Liver (tissue), 9 donors: Measurements from ENCODE around the gene CAPN15. TPM values are rescaled to one million over a fixed set of nuclear protein-coding genes. Genes with fewer than 3 reads are reported as not detected.

Experiments used
- DNase-seq: peaks from one replicate; pipeline ENCODE4 v3.0.0-alpha.2; 2017; ENCODE audit warnings: low spot score
- H3K27ac ChIP-seq, 2 donors: one replicate each; pipeline ENCODE4 v1.7.0; 2013; ENCODE audit warnings: inconsistent platforms in 2 of 2, low read length in 2 of 2, control low read depth in 1 of 2, low read depth in 1 of 2, mild to moderate bottlenecking in 1 of 2
- H3K27me3 ChIP-seq, 4 donors: one replicate each; pipeline versions ENCODE4 v1.6.1 to v1.7.0; 2013; ENCODE audit warnings: low read length in 3 of 4, inconsistent platforms in 1 of 4, mild to moderate bottlenecking in 1 of 4, moderate library complexity in 1 of 4; ENCODE audit not compliant: control insufficient read depth in 4 of 4, insufficient read depth in 4 of 4
- H3K36me3 ChIP-seq, 4 donors: one replicate each; pipeline versions ENCODE4 v1.6.1 to v1.7.0; 2013; ENCODE audit warnings: low read length in 3 of 4, mild to moderate bottlenecking in 3 of 4, low read depth in 1 of 4, moderate library complexity in 1 of 4; ENCODE audit not compliant: control insufficient read depth in 4 of 4, insufficient read depth in 3 of 4
- H3K4me1 ChIP-seq, 4 donors: one replicate each; pipeline versions ENCODE4 v1.6.1 to v1.7.0; 2013; ENCODE audit warnings: low read length in 3 of 4, mild to moderate bottlenecking in 3 of 4, moderate library complexity in 1 of 4; ENCODE audit not compliant: control insufficient read depth in 4 of 4, insufficient read depth in 4 of 4
- H3K4me3 ChIP-seq, 3 donors: one replicate each; pipeline versions ENCODE4 v1.6.1 to v1.7.0; 2013; ENCODE audit warnings: low read length in 3 of 3, control low read depth in 1 of 3, low read depth in 1 of 3, mild to moderate bottlenecking in 1 of 3
- H3K9ac ChIP-seq, 2 donors: one replicate each; pipeline ENCODE4 v1.7.0; 2013; ENCODE audit warnings: low read length in 2 of 2, mild to moderate bottlenecking in 2 of 2, moderate library complexity in 2 of 2, control low read depth in 1 of 2, low read depth in 1 of 2
- H3K9me3 ChIP-seq, 4 donors: one replicate each; pipeline versions ENCODE4 v1.6.1 to v1.7.0; 2013; ENCODE audit warnings: low read length in 3 of 4; ENCODE audit not compliant: control insufficient read depth in 4 of 4
- EGR1 ChIP-seq, 2 donors: IDR thresholded peaks; 2 replicates each; pipeline ENCODE4 v1.6.1; 2016 to 2018; ENCODE audit warnings: antibody characterized with exemption in 2 of 2, low read depth in 2 of 2
- FOXA1 ChIP-seq: IDR thresholded peaks from 2 replicates; pipeline ENCODE4 v1.6.1; 2016; ENCODE audit warnings: antibody characterized with exemption
- FOXA2 ChIP-seq: IDR thresholded peaks from 2 replicates; pipeline ENCODE4 v1.6.1; 2016; ENCODE audit warnings: antibody characterized with exemption
- GABPA ChIP-seq, 2 donors: IDR thresholded peaks in 1 of 2; conservative IDR thresholded peaks in 1 of 2; 2 replicates each; pipeline ENCODE4 v1.6.1; 2016; ENCODE audit warnings: antibody characterized with exemption in 2 of 2, mild to moderate bottlenecking in 1 of 2, moderate library complexity in 1 of 2
- HNF4G ChIP-seq: IDR thresholded peaks from 2 replicates; pipeline ENCODE4 v1.6.1; 2016; ENCODE audit warnings: antibody characterized with exemption
- JUND ChIP-seq, 2 donors: IDR thresholded peaks; 2 replicates each; pipeline ENCODE4 v1.6.1; 2016; ENCODE audit warnings: antibody characterized with exemption in 2 of 2
- NR2F2 ChIP-seq: IDR thresholded peaks from 2 replicates; pipeline ENCODE4 v1.6.1; 2016; ENCODE audit warnings: antibody characterized with exemption
- RAD21 ChIP-seq, 2 donors: IDR thresholded peaks; 2 replicates each; pipeline ENCODE4 v1.6.1; 2016; ENCODE audit warnings: antibody characterized with exemption in 2 of 2, mild to moderate bottlenecking in 2 of 2
- RXRA ChIP-seq, 2 donors: IDR thresholded peaks; 2 replicates each; pipeline ENCODE4 v1.6.1; 2017 to 2018; ENCODE audit warnings: antibody characterized with exemption in 2 of 2, mild to moderate bottlenecking in 1 of 2
- SP1 ChIP-seq: IDR thresholded peaks from 2 replicates; pipeline ENCODE4 v1.6.1; 2018; ENCODE audit warnings: antibody characterized with exemption, mild to moderate bottlenecking
- TAF1 ChIP-seq: conservative IDR thresholded peaks from 2 replicates; pipeline ENCODE4 v1.6.1; 2016; ENCODE audit warnings: antibody characterized with exemption, mild to moderate bottlenecking
- YY1 ChIP-seq: IDR thresholded peaks from 2 replicates; pipeline ENCODE4 v1.6.1; 2016; ENCODE audit warnings: antibody characterized with exemption, mild to moderate bottlenecking
- WGBS: extraction: QIAGEN DNeasy Blood & Tissue Kit; methylation state at CpG from one replicate; pipeline ENCODE4 v1.1.7; 2013; 5-methylcytosine and 5-hydroxymethylcytosine counted together
- polyA plus RNA-seq, 2 donors: library from polyadenylated mRNA; stranded (reverse) in 1 of 2; unstranded in 1 of 2; fragments of 200-250 nt in 1 of 2; fragments of >200 nt in 1 of 2; fragmentation: Nextera tagmentation in 1 of 2; extraction: Ambion mirVana in 1 of 2; gene quantifications; one replicate each; pipeline versions ENCODE4 v1.2.1 to v1.2.3, GENCODE V29; 2013 to 2015
- total RNA-seq, 2 donors: library from RNA; depleted of rRNA; stranded (reverse); fragments of >200 nt; gene quantifications; one replicate each; pipeline ENCODE4 v1.2.3, GENCODE V29; 2014
- TF ChIP-seq, protein P1 (sequence below): IDR thresholded peaks from 2 replicates; pipeline ENCODE4 v1.6.1; 2016; ENCODE audit warnings: antibody characterized with exemption
- TF ChIP-seq, protein P2 (sequence below): fragments of 150-350 bp; IDR thresholded peaks from 2 replicates; pipeline ENCODE4 v1.5.1; 2017; ENCODE audit warnings: improper control_type of control experiment, low read depth, low read length; ENCODE audit not compliant: missing input control
- TF ChIP-seq, protein P3 (sequence below): IDR thresholded peaks from 2 replicates; pipeline ENCODE4 v1.6.1; 2016; ENCODE audit warnings: antibody characterized with exemption
- TF ChIP-seq, protein P4 (sequence below): IDR thresholded peaks from 2 replicates; pipeline ENCODE4 v1.6.1; 2016; ENCODE audit warnings: antibody characterized with exemption, mild to moderate bottlenecking
- TF ChIP-seq, protein P5 (sequence below): IDR thresholded peaks from 2 replicates; pipeline ENCODE4 v1.6.1; 2016; ENCODE audit warnings: antibody characterized with exemption
- donor health status: healthy.
- donor health status: healthy.
- donor health status: healthy.
- donor health status: healthy.
- donor health status: healthy.

CAPN15 gene
- total and polyA plus RNA-seq, 4 donors, result 5.9 to 37.2 (median 21.6) TPM

DNA sequence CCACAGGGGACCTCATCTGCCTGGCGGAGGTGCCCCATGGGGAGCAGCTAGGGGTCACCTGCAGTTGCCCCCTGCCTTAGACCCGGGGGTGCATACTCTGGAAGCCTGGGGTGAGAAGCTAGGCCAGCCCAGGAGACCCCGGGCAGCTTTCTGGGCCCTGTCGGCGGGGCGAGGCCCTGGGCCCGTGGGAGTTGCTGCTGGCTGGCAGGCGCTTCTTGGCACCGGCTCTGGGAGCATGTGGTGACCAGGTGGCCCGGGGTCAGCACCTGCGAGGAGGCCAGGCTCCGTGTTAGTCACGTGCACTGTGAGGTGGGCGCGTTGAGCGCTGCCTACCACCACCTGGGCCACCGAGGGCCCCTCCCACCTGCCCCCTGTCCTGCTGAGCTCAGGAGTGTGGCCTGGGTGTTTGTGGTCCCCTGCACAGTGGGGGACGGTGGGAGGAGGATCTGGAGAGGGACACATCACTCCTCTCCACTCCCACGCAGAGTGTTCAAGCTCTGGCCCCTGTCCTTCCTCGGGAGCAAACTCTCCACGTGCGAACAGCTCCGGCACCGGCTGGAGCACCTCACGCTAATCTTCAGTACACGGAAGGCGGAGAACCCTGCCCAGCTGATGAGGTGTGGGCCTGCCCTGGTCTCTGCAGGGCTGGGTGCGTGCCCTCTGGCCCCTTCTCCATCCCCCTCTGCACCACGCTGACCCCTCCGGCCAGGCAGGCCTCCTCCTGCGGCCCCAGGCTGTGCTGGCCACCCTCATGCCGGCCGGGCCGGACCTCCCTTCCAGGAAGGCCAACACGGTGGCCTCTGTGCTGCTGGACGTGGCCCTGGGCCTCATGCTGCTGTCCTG is 48.1 kb downstream of the CAPN15 start:
- H3K36me3 ChIP-seq, result peaks cover 0 to 7% (median under 1%) of the 10 kb centered on the region in 4 donors
- H3K27me3 ChIP-seq, result no peaks in the 10 kb centered on the region
- TF ChIP-seq, protein P1, sequence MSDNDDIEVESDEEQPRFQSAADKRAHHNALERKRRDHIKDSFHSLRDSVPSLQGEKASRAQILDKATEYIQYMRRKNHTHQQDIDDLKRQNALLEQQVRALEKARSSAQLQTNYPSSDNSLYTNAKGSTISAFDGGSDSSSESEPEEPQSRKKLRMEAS, result no peak
- TF ChIP-seq, protein P2, sequence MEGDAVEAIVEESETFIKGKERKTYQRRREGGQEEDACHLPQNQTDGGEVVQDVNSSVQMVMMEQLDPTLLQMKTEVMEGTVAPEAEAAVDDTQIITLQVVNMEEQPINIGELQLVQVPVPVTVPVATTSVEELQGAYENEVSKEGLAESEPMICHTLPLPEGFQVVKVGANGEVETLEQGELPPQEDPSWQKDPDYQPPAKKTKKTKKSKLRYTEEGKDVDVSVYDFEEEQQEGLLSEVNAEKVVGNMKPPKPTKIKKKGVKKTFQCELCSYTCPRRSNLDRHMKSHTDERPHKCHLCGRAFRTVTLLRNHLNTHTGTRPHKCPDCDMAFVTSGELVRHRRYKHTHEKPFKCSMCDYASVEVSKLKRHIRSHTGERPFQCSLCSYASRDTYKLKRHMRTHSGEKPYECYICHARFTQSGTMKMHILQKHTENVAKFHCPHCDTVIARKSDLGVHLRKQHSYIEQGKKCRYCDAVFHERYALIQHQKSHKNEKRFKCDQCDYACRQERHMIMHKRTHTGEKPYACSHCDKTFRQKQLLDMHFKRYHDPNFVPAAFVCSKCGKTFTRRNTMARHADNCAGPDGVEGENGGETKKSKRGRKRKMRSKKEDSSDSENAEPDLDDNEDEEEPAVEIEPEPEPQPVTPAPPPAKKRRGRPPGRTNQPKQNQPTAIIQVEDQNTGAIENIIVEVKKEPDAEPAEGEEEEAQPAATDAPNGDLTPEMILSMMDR, result no peak
- no peak for TF ChIP-seq GABPA (IDR thresholded peaks at IDR 0.05 in 1 of 2, conservative IDR thresholded peaks at IDR 0.05 in 1 of 2)
- TF ChIP-seq JUND (IDR thresholded peaks at IDR 0.05), result no peak
- no peak for TF ChIP-seq TAF1
- TF ChIP-seq SP1, result no peak
- no peak for TF ChIP-seq HNF4G
- no peak for TF ChIP-seq EGR1 (IDR thresholded peaks at IDR 0.05; ENCODE audit: low read depth in 2 of 2)
- no peak for TF ChIP-seq RXRA (IDR thresholded peaks at IDR 0.05)
- TF ChIP-seq, protein P3, sequence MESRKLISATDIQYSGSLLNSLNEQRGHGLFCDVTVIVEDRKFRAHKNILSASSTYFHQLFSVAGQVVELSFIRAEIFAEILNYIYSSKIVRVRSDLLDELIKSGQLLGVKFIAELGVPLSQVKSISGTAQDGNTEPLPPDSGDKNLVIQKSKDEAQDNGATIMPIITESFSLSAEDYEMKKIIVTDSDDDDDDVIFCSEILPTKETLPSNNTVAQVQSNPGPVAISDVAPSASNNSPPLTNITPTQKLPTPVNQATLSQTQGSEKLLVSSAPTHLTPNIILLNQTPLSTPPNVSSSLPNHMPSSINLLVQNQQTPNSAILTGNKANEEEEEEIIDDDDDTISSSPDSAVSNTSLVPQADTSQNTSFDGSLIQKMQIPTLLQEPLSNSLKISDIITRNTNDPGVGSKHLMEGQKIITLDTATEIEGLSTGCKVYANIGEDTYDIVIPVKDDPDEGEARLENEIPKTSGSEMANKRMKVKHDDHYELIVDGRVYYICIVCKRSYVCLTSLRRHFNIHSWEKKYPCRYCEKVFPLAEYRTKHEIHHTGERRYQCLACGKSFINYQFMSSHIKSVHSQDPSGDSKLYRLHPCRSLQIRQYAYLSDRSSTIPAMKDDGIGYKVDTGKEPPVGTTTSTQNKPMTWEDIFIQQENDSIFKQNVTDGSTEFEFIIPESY, result no peak
- no peak for DNase-seq
- H3K9ac ChIP-seq, result no peak overlapping the region
- WGBS, result 83% methylated on average over 36 of the region's 36 CpGs
- H3K27ac ChIP-seq, result no peak overlapping the region
- no peak overlapping the region for H3K4me3 ChIP-seq
- H3K9me3 ChIP-seq, result no peaks in the 10 kb centered on the region
- H3K4me1 ChIP-seq, result peaks cover 0 to 24% (median 11%) of the 10 kb centered on the region in 4 donors

DNA sequence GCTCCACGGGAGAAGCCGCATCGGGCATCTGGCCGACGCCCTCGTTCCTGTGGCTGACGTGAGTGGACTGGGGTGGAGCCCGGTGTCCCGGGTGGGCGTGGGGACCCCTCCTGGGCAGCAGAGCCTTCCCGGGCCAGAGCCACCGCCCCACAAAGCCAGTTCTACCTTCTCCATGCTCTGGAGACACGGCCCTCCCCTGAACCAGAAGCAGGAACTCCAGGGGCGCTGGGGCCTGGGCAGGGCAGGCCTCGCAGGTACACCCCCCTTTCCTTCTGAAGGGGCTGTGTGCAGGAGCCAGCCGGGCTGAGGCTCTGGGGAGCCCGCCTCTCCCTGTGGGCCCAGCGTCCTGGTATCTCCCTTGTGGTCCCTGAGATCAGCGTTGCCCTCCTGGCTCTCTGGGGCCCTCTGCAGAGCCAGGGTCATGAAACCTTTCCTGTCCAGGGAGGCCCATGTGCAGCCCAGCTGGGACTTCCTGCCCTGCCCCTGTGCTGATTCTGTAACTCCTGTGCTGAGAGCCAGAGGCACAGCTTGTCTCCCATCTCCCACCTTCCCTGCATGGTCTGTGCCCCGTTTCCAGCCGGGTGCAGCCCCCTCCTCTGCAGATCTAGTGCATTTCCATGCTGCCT is 48.8 kb downstream of the CAPN15 start:
- 82% methylated on average over 21 of the region's 21 CpGs for WGBS
- no peak overlapping the region for H3K9ac ChIP-seq
- H3K27ac ChIP-seq, result no peak overlapping the region
- peaks cover 0 to 7% (median under 1%) of the 10 kb centered on the region in 4 donors for H3K36me3 ChIP-seq
- H3K9me3 ChIP-seq, result no peaks in the 10 kb centered on the region
- no peak overlapping the region for H3K4me3 ChIP-seq
- peaks cover 0 to 17% (median 6%) of the 10 kb centered on the region in 4 donors for H3K4me1 ChIP-seq
- H3K27me3 ChIP-seq, result no peaks in the 10 kb centered on the region
- no peak for DNase-seq
- TF ChIP-seq HNF4G (no peak), YY1 (no peak), GABPA (IDR thresholded peaks at IDR 0.05 in 1 of 2, conservative IDR thresholded peaks at IDR 0.05 in 1 of 2) (no peak), RXRA (IDR thresholded peaks at IDR 0.05) (no peak), RAD21 (IDR thresholded peaks at IDR 0.05) (no peak), JUND (IDR thresholded peaks at IDR 0.05) (no peak), FOXA1 (no peak), NR2F2 (no peak), TAF1 (no peak), FOXA2 (no peak)
- TF ChIP-seq, protein P4, sequence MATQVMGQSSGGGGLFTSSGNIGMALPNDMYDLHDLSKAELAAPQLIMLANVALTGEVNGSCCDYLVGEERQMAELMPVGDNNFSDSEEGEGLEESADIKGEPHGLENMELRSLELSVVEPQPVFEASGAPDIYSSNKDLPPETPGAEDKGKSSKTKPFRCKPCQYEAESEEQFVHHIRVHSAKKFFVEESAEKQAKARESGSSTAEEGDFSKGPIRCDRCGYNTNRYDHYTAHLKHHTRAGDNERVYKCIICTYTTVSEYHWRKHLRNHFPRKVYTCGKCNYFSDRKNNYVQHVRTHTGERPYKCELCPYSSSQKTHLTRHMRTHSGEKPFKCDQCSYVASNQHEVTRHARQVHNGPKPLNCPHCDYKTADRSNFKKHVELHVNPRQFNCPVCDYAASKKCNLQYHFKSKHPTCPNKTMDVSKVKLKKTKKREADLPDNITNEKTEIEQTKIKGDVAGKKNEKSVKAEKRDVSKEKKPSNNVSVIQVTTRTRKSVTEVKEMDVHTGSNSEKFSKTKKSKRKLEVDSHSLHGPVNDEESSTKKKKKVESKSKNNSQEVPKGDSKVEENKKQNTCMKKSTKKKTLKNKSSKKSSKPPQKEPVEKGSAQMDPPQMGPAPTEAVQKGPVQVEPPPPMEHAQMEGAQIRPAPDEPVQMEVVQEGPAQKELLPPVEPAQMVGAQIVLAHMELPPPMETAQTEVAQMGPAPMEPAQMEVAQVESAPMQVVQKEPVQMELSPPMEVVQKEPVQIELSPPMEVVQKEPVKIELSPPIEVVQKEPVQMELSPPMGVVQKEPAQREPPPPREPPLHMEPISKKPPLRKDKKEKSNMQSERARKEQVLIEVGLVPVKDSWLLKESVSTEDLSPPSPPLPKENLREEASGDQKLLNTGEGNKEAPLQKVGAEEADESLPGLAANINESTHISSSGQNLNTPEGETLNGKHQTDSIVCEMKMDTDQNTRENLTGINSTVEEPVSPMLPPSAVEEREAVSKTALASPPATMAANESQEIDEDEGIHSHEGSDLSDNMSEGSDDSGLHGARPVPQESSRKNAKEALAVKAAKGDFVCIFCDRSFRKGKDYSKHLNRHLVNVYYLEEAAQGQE, result no peak
- TF ChIP-seq, protein P5, sequence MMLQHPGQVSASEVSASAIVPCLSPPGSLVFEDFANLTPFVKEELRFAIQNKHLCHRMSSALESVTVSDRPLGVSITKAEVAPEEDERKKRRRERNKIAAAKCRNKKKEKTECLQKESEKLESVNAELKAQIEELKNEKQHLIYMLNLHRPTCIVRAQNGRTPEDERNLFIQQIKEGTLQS, result no peak
- TF ChIP-seq, protein P2, result no peak
- TF ChIP-seq, protein P3, result no peak
